ENCODE results near the gene COL11A2.
"Not testable (repeated sequence)": the region's sequence is repeated elsewhere in the genome, so short reads cannot be mapped to it uniquely, and the experiment has no call there.

COL11A2 gene

DNA sequence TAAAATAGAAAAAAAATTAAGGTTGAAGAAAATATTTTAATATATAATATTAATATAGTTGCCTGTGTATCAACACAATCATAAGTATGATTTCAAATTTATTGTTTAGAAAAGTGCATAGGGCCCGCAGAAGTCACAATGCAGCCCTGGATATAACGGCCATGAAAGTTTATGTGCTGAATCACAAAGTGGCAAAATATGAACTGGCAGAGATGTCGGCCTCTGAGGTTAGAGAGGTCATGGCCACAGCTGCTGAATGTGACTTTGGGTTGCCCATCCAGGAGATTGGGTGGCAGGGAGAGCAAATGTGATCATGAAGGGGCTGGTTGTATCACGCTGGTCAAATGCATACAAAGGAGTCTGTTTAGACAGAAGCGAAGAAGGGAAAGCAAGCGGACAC lies 35.7 kb downstream of the COL11A2 start:
- no peak for DNase-seq (ENCODE audit: low read depth)

DNA sequence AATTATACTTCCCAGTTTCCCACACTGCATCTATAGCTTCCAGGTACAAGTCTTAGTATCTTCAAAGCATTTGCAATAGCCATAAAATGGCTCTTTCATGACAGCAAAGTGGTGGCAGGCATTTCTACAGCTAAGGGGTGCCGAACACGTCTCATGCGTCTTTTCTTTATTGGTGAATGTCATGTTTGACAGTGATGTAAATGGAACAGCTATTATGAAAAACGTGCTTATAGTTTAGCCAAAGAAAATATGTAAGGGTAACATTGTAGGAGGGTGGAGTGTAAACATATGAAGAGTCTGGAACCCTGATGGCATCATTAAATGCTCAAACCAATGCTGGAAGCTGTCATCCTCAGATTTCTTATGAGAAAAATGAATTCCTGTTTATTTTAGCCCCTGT lies 37.9 kb downstream of the COL11A2 start:
- DNase-seq (ENCODE audit: low read depth): no peak

DNA sequence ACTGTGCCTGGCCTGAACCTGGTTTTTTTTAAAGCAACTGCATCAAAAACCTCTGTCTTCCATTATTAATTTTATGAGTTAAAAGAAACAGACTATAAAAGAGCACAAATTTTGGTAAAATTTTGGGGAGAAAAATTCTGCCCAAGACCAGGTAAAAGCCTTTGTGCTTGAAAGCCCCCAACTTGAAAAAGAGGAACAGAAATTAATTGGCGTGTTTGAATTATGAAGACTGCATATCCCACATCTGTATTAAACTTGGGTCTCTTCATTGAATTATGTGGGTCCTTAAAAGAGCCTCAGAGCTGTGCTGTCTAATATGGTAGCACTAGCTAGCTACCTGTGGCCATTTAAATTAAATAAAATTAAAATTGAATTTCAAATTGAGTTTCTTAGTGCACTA lies 41.2 kb downstream of the COL11A2 start:
- no peak for DNase-seq (ENCODE audit: low read depth)

DNA sequence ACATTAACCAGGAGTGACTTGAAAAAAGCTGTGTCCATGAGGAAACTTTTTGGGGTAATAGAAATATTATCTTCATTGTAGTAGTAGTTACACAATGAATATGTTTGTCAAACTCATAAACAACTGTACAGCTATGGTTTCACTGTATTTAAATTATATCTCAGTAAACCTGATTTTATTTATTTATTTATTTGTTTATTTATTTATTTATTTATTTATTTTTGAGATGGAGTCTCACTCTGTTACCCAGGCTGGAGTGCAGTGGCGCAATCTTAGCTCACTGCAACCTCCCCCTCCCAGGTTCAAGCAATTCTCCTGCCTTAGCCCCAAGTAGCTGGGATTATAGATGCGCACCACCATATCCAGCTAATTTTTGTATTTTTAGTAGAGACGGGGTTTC lies 41.7 kb downstream of the COL11A2 start:
- DNase-seq (ENCODE audit: low read depth): not testable (repeated sequence)

- no peak for DNase-seq (ENCODE audit: low read depth)
Measured at GRCh38 chr6:33147807-33148666, 44.2 kb downstream of the COL11A2 start.

DNA sequence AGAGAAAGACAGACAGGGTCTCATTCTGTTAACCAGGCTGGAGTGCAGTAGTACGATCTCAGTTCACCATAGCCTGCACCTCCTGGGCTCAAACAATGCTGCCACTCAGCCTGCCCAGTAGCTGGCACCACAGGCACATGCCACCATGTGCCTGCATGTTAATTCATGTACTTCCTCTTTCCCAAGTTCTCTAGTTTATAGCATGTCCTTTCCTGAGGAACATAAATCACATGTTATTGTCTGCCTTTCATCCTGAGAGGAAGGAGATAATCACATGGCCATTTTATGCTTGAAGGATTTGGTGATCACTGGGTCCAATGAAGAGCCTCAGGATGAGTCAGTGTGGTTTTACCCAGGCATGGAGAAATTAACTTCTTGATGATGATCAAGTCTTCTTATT lies 47.9 kb downstream of the COL11A2 start:
- no peak for DNase-seq (ENCODE audit: low read depth)

DNA sequence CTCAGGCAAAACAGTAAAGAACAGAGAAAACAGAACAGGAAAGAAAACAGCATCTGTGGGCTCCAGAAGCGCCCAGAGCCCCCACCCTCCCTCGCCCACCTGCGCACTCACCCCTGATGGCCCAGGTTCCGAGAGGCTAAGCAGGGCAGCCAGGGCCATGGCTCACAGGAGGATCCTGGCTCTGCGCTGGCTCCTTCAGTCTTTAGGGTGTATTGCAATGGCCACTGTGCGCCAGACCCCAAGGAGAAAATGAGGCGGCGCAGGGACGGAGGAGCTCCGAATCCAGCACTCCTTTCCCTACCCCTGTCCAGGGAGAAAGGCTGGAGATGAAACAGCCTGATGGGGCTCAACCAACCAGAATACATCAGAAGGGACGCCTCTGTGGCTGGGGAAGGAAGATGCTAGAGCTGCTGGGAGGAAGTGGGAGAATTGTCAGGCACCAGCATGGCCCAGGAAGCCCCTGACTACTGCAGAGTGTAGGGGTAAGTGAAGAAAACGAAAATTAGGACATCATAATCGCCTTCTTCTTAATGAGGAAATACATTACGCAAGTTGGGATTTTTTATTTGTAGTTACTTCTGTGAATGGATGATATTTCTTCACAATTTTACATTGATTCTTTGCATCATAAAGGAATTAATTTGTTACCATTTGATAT lies 49.0 kb downstream of the COL11A2 start:
- no peak for DNase-seq (ENCODE audit: low read depth)

- DNase-seq (ENCODE audit: low read depth): no peak
Measured at GRCh38 chr6:33142501-33143070, 49.7 kb downstream of the COL11A2 start.

GRCh38 chr6:33140556-33140955 lies 51.7 kb downstream of the COL11A2 start:
- DNase-seq (ENCODE audit: low read depth): no peak

GRCh38 chr6:33139596-33140206 lies 52.6 kb downstream of the COL11A2 start:
- DNase-seq (ENCODE audit: low read depth): no peak

DNA sequence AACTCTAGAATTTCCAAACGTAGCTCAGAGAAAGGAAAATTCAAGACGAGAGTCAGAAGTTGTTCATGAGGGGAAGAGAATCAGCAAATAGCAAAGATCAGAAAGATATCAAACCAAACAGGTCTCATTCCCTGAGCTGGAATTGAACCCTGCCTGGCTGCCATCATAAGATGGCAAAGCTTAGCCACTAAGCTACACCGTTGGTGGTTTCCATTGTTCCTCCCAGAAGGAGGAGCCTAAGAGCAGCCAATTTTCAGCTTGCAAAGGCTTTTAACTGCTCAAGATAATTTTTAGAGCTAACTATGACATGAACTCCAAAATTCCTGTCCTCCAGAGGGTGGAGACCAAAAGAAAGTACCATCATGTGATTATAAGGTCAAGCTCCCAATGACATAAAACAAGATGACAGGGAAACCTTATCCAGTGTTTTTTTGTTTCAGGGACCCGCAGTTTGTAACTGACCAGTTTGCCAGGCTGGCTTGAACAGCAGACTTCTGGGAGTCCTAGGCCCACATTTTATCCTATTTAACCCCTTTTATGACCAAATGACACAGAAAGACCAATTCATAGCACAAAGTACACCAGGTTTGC lies 55.9 kb downstream of the COL11A2 start:
- DNase-seq (ENCODE audit: low read depth): no peak

- no peak for DNase-seq (ENCODE audit: low read depth)
Measured at GRCh38 chr6:33132081-33132524, 60.2 kb downstream of the COL11A2 start.

- no peak for DNase-seq (ENCODE audit: low read depth)
Measured at GRCh38 chr6:33128318-33128717, 63.9 kb downstream of the COL11A2 start.

DNA sequence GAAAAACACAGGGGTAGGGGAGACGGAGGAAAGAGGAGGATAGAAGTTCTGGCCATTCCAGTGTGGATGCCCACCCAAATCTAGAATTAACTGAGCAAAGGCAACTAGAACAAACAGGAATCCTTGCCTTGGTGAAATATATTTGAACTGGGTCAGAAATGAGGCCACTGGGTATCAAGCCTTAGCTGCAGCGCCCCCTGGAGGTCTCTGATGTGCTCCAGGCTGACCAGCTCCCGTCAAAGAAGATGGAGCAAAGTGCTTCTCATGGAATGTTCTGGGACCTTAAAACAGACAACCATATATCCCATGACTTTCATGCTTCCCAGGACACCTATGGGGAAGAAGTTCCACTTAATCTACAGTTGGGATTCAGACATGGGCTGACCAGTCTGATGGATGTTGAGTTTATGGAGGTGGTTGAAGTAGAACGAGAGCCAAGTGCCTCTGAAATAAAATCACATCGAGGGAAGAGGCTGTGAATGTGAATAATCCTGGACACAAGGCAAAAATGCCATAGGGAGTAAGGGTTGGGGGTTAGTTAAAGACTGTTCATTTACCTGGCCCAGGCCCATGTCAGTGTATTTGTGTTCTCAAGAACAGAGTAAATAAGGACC lies 66.1 kb downstream of the COL11A2 start:
- DNase-seq (ENCODE audit: low read depth): peak; percentile 13

GRCh38 chr6:33124947-33125346 lies 67.3 kb downstream of the COL11A2 start:
- DNase-seq (ENCODE audit: low read depth): no peak

DNA sequence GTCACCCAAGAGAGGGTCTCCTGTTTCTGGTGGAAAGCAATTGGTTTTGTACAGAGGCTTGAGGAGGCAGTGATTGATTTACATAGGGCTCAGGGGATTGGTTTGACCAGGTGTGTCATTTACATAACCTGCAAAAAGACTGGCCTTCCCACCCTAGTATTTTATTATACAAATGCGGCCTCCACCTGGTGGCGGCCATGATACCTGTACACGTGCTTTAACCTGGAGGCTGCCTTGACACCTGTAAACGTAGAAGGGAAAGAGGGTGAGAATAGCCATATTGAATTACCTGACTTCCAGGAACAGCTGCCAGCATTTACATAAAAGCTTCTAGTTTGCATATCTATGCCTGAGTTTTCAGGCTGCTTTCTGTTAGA lies 67.8 kb downstream of the COL11A2 start:
- no peak for DNase-seq (ENCODE audit: low read depth)

DNA sequence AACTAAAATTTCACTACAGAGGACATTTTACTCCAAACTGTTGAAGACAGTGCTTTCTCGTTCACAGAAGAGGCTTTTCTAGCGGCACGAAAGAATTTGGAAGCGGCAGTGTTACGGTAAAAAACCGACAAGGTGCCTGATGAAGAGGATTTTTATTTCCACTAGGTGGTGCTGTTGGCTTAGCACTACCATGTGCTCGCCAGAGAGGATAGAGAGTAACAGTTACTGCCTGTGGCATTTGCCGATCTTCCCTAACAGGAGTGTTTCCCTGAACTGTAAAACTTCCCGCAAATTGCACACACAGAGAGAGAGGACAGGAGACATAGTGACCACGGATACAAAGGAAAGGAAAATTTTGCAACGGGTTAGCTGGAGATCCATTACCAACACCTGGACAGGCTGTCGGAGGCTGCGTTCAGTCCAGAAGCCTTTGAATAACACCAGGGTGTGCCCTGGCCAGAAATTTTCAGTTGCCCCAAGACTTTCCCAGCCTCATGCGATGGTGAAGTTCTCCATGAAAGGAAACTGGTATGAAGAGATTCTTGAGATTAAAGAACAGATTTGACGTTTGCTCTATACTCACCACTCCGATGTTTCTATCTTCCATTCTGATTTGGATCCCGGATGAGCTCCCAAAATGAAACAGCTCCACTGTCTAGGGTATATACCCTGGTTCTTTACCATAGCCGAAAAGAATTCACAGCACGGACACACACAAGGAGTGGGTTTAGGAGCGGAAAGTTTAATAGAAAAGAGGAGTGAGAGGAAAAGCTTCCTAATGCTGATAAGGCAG lies 68.3 kb downstream of the COL11A2 start:
- no peak for DNase-seq (ENCODE audit: low read depth)

DNA sequence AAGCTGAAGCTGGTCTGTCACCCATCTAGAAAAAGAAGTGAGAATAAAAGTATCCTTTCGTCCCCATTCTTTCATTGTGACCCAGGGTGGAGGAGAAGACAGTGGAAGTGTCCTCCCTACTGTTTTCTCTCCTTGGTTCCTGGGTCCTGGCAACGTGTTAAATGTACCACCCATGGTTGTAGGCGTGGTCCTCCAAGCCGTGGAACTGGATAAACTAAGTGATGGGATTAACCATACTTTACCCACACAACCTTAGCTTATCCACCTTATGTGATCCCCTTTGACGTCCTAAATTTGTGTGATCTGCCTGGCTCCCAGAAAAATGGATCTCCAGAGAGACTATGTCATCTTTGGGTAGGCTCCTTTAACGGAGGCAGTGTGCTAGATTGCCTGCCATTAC lies 69.1 kb downstream of the COL11A2 start:
- no peak for DNase-seq (ENCODE audit: low read depth)

- no peak for DNase-seq (ENCODE audit: low read depth)
Measured at GRCh38 chr6:33120001-33120400, 72.3 kb downstream of the COL11A2 start.

GRCh38 chr6:33118525-33119123 lies 73.6 kb downstream of the COL11A2 start:
- DNase-seq (ENCODE audit: low read depth): no peak

DNA sequence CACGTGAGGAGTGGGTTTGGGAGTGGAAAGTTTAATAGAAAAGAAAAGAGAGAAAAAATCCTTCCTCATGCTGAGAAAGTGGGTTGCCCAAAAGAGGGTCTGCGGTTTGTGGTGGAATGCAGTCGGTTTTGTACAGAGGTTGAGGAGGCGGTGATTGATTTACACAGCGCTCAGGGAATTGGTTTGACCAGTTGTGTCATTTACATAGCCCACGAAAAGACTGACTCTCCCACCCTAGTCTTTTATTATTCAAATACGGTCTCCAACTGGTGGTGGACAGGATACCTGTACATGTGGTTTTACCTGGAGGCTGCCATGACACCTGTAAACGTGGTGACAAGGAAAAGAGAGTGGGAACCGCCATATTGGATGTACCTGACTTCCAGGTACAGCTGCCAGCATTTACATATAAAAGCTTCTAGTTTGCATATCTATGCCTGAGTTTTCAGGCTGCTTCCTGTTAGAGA lies 74.4 kb downstream of the COL11A2 start:
- no peak for DNase-seq (ENCODE audit: low read depth)

Data from activated T-helper 1 cell treated with Interleukin-2 at 50 U/mL for 16 hours (primary cell).